Measurements from ENCODE around the gene DUSP22. TPM values are rescaled to one million over a fixed set of nuclear protein-coding genes. Genes with fewer than 3 reads are reported as not detected.
"Not testable (repeated sequence)": the region's sequence is repeated elsewhere in the genome, so short reads cannot be mapped to it uniquely, and the experiment has no call there.

DUSP22 gene
- total and polyA plus RNA-seq, 2 experiments from 2014 or later, result 24.2 to 26.3 TPM

- TF ChIP-seq CTCF (IDR thresholded peaks at IDR 0.05; ENCODE audit: poor library complexity) (no peak), EZH2phosphoT487 (IDR thresholded peaks at IDR 0.05; ENCODE audit: low read depth, severe bottlenecking, unreplicated experiment) (no peak), EZH2 (IDR thresholded peaks at IDR 0.05; ENCODE audit: borderline replicate concordance) (no peak)
- Histone ChIP-seq H3K9me3 (ENCODE audit: low read depth) (no peaks in the 10 kb centered on the region), H3K4me1 (ENCODE audit: insufficient read depth) (no peaks in the 10 kb centered on the region), H3K4me2 (no peak overlapping the region), H2AFZ (no peak overlapping the region), H3K79me2 (no peaks in the 10 kb centered on the region), H3K27me3 (peaks cover 6% of the 10 kb centered on the region), H3K27ac (no peak overlapping the region), H3K36me3 (replicated peaks; ENCODE audit: insufficient read depth, low read depth) (no peaks in the 10 kb centered on the region), H3K4me3 (no peak overlapping the region), H3K9me2 (replicated peaks; ENCODE audit: insufficient read depth) (no peaks in the 10 kb centered on the region), H4K20me1 (ENCODE audit: insufficient read depth, poor library complexity, severe bottlenecking) (no peaks in the 10 kb centered on the region)
- no peak for DNase-seq (ENCODE audit: low spot score)
- WGBS (ENCODE audit: low lambda C conversion rate, missing lambda C conversion rate), result 78% methylated on average over 17 of the region's 17 CpGs
These were observed 75.8 kb downstream of the DUSP22 start for GRCh38 chr6:367891-368630.

DNA sequence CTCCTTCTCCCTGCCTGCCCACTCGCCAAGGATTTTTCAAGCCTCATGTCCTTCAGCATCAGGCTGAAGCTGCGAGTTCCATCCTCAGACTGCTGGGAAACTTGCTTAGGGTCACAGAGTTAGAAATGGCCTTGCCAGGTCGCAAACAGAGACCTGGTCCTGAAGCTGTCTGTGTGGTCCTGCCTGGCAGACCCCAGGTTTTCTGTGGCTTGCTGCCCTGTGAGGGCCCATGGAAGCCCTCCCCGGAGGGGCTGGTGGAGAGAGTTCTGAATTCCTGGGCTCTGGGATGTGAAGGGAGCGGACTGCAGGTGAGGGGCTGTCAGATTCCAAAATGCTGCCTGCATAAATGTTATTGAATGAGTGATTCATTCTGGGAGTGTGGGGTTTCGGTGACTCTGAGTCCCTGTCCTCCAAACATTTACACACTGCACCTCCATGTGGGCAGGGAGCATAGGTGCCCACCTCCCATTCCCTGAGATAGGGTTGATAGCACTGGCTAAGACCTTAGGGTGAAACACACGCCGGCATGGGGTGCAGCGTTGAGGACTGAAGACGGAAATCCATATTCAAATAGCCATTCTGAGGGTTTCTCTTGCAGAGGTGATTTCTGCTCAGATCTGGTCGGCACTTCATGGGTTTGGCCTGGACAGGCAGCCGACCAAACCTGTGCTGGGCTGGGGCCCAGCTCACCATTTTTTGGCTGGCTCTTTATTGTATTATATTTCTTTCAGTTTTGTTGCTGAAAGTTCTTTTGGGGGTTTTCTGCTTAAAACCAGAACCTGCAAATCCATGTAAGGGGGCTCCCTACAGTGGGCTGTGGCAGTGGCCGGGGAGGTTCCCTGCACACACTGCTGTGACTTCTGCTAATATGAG is 77.5 kb downstream of the DUSP22 start:
- Histone ChIP-seq H3K9me3 (ENCODE audit: low read depth) (no peaks in the 10 kb centered on the region), H3K4me1 (ENCODE audit: insufficient read depth) (no peaks in the 10 kb centered on the region), H3K4me2 (no peak overlapping the region), H3K79me2 (no peaks in the 10 kb centered on the region), H4K20me1 (ENCODE audit: insufficient read depth, poor library complexity, severe bottlenecking) (no peaks in the 10 kb centered on the region), H3K27ac (no peak overlapping the region), H3K27me3 (peaks cover 6% of the 10 kb centered on the region), H2AFZ (no peak overlapping the region), H3K4me3 (no peak overlapping the region), H3K36me3 (replicated peaks; ENCODE audit: insufficient read depth, low read depth) (no peaks in the 10 kb centered on the region), H3K9me2 (replicated peaks; ENCODE audit: insufficient read depth) (no peaks in the 10 kb centered on the region)
- no peak for DNase-seq (ENCODE audit: low spot score)
- TF ChIP-seq CTCF (IDR thresholded peaks at IDR 0.05; ENCODE audit: poor library complexity), result no peak
- TF ChIP-seq EZH2phosphoT487 (IDR thresholded peaks at IDR 0.05; ENCODE audit: low read depth, severe bottlenecking, unreplicated experiment), result no peak
- no peak for TF ChIP-seq EZH2 (IDR thresholded peaks at IDR 0.05; ENCODE audit: borderline replicate concordance)
- WGBS (ENCODE audit: low lambda C conversion rate, missing lambda C conversion rate), result 83% methylated on average over 13 of the region's 13 CpGs

- H2AFZ ChIP-seq, result no peak overlapping the region
- peaks cover 6% of the 10 kb centered on the region for H3K27me3 ChIP-seq
- WGBS (ENCODE audit: low lambda C conversion rate, missing lambda C conversion rate), result 81% methylated on average over 6 of the region's 6 CpGs
- H3K9me3 ChIP-seq (ENCODE audit: low read depth), result no peaks in the 10 kb centered on the region
- H3K36me3 ChIP-seq (replicated peaks; ENCODE audit: insufficient read depth, low read depth), result no peaks in the 10 kb centered on the region
- H3K27ac ChIP-seq, result no peak overlapping the region
- TF ChIP-seq EZH2phosphoT487 (IDR thresholded peaks at IDR 0.05; ENCODE audit: low read depth, severe bottlenecking, unreplicated experiment) (no peak), CTCF (IDR thresholded peaks at IDR 0.05; ENCODE audit: poor library complexity) (no peak), EZH2 (IDR thresholded peaks at IDR 0.05; ENCODE audit: borderline replicate concordance) (no peak)
- H4K20me1 ChIP-seq (ENCODE audit: insufficient read depth, poor library complexity, severe bottlenecking), result no peaks in the 10 kb centered on the region
- H3K79me2 ChIP-seq, result no peaks in the 10 kb centered on the region
- no peaks in the 10 kb centered on the region for H3K4me1 ChIP-seq (ENCODE audit: insufficient read depth)
- DNase-seq (ENCODE audit: low spot score), result no peak
- no peak overlapping the region for H3K4me3 ChIP-seq
- no peaks in the 10 kb centered on the region for H3K9me2 ChIP-seq (replicated peaks; ENCODE audit: insufficient read depth)
- no peak overlapping the region for H3K4me2 ChIP-seq
These were observed 78.3 kb downstream of the DUSP22 start for GRCh38 chr6:370555-370954.

DNA sequence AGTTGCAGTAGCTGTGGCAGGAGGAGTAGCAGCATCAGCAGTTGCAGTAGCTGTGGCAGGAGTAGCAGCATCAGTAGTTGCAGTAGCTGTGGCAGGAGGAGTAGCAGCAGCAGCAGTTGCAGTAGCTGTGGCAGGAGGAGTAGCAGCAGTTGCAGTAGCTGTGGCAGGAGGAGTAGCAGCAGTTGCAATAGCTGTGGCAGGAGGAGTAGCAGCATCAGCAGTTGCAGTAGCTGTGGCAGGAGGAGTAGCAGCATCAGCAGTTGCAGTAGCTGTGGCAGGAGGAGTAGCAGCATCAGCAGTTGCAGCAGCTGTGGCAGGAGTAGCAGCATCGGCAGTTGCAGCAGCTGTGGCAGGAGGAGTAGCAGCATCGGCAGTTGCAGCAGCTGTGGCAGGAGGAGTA is 79.6 kb downstream of the DUSP22 start:
- H3K36me3 ChIP-seq (replicated peaks; ENCODE audit: insufficient read depth, low read depth); H3K27ac ChIP-seq; H2AFZ ChIP-seq; H3K9me2 ChIP-seq (replicated peaks; ENCODE audit: insufficient read depth); DNase-seq (ENCODE audit: low spot score); H3K4me1 ChIP-seq (ENCODE audit: insufficient read depth); H3K27me3 ChIP-seq; H3K9me3 ChIP-seq (ENCODE audit: low read depth); H4K20me1 ChIP-seq (ENCODE audit: insufficient read depth, poor library complexity, severe bottlenecking); H3K4me3 ChIP-seq; H3K79me2 ChIP-seq; H3K4me2 ChIP-seq: not testable (repeated sequence)
- 94% methylated on average over 2 of the region's 2 CpGs for WGBS (ENCODE audit: low lambda C conversion rate, missing lambda C conversion rate)

Data from hepatocyte (in vitro differentiated cells).